GM20431 (cell line): ENCODE measurements around the gene CRYBG3.
"Not testable (repeated sequence)": the region's sequence is repeated elsewhere in the genome, so short reads cannot be mapped to it uniquely, and the experiment has no call there.

Source experiments
- in situ Hi-C: fragments of 300-500 bp; cut with MseI, MboI; formaldehyde crosslinking; loops from one replicate; pipeline ENCODE4 v1.15.0; 2020; ENCODE audit warnings: low sequenced_read_pairs; ENCODE audit not compliant: unreplicated experiment

CRYBG3 gene

GRCh38 chr3:97833184-97833583, 11.4 kb downstream of the CRYBG3 start:
- in situ Hi-C loops = not testable (repeated sequence)

DNA sequence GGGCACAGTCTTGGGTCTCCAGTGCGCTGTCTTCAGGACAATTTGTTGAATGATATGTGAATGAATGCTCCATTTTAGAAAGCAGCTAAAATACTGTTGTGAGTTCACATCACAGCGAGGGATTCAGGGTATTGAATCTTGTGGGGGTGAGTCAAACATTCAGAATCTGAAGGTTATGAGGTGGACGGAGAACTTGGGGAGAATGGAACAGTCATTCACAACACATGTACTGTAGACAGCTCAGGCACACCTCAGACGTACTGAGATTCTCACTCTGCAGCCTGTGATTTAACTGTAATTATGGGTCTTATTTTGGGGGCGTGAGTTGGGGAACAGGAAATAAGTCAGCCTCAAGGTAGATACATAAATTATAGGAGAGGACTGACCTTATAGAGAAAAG, 13.9 kb downstream of the CRYBG3 start:
- in situ Hi-C loops = no loop called here

- in situ Hi-C loops = no loop called here
Observed at GRCh38 chr3:97838393-97838792, 16.6 kb downstream of the CRYBG3 start.

- in situ Hi-C loops = no loop called here
Observed at GRCh38 chr3:97839944-97840343, 18.1 kb downstream of the CRYBG3 start.

DNA sequence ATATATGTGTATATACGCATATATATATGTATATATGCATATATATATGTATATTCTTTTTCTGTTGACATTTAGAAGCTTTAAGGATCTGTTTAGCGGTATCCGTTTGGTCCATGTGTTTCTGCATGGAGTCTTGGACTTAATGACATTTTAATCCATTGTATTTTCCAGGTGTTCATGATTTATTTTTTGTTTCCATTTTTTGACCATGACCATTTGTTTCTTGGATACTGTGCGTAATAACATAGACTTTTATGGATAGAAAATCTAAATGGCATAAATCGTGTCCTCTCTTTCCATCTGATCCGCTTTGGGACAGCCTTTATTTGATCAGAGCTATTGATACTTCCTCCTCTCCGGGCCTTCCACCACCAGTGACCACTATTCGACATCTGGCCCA, 19.5 kb downstream of the CRYBG3 start:
- in situ Hi-C loops = no loop called here

- in situ Hi-C loops = no loop called here
Observed at GRCh38 chr3:97841956-97842355, 20.1 kb downstream of the CRYBG3 start.

DNA sequence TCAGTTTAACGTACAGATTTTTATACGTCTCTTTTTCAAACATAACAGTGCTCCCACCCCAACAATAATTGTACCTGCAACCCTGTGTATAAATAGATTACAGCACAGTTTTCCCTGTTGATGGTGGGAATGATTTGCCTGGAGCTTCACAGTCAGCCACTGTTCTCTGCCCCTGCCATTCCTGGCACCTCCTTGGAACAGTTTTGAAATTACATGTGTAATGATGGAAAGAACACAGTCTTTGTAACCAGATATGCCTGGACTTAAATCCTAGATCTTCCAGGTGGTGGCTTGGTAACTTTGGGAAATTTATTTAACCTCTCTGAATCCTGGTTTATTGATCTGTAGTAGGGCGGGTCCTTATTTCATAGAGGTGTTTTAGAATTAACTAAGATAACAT, 27.0 kb downstream of the CRYBG3 start:
- in situ Hi-C loops = no loop called here

GRCh38 chr3:97857401-97857800, 35.6 kb downstream of the CRYBG3 start:
- in situ Hi-C loops = no loop called here

DNA sequence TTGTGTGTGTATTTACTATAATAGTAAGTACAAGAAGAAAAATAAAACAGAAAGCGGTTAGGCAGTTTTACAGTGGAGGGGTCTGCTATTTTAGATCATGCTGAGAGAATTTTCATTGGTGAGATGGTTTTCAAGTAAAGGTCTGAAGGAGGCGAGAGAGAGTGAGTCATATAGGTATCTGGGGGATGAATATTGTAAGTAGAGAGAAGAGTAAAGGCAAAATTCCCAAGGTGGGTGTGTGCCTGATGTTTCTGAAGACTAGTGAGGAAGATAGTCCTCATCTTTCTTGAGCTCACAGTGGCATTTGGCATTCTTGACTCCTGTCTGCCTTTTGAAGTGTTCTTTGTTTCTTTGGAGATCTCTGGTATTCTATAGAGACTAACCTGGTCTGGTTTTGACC, 38.6 kb downstream of the CRYBG3 start:
- in situ Hi-C loops = no loop called here

DNA sequence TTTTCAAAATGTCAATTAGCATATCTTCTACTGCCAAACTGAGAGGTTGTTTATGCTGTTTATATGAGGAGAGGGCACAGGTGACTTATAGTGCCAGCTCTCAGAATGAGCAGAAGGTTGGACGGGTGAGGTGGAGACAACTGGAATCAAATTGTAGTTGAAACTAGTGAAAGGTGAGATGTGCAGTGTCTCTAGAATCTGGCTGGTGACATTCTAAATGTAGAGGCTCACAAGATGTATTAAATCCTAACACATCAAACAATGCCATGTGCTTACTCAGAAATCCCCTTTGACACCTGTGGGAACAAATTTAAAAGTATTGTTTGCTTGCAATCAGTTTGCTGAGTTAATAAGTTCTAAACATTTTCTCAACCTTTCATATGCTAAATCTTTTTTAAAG, 40.8 kb downstream of the CRYBG3 start:
- in situ Hi-C loops = no loop called here

DNA sequence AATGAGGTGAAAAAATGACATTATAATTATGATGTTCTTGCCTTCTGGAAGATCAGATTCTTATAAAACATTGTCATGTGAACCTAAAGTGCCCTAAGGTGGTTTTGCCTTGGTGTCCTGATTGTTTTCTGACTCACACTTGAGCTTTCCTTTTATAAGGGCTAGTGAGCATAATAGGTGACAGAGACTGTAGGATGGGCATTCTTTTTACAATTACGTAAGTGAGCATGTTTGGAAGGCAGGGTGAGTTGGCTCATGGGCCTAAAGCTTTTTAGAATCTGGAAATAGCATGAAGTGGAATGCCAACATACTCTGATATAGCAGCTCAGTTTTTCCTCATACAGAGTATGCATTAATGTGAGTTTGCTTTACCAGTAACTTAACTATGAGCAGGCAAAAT, 41.2 kb downstream of the CRYBG3 start:
- in situ Hi-C loops = no loop called here

GRCh38 chr3:97863775-97864174, 42.0 kb downstream of the CRYBG3 start:
- in situ Hi-C loops = no loop called here

GRCh38 chr3:97871186-97871585, 49.4 kb downstream of the CRYBG3 start:
- in situ Hi-C loops = no loop called here

DNA sequence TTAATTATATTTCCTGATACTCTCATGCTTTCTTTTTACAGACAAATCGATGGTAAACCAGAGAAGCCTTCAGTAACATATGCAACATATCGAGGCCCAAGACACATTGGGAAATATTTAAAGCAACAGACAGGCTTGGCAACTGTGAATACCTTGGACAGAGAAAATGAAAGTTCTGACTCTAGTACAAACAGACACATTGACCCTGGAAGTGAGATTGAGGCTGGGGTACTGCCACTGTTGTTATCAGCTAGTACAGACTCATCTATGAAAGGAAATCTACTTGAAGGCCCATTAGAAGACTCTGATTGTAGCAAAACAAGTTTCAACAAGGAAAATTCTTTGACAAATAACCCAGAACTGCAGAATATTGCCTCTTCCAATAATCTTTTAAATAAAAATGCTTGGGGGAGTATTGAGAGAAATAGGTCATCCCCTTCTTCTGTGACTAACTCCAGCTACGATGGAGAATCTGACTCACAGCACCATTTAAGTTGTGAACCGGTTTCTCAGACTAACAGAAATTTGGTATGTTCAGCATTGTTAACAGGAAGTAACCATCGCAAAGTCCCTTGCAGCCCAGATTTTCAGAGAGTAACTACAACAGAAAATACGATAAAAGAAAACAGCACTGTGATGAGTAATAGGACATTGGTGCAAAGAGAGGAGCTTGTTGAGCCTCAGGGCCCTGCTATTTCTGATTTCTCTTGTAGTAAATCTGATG, 50.2 kb downstream of the CRYBG3 start:
- in situ Hi-C loops = no loop called here

DNA sequence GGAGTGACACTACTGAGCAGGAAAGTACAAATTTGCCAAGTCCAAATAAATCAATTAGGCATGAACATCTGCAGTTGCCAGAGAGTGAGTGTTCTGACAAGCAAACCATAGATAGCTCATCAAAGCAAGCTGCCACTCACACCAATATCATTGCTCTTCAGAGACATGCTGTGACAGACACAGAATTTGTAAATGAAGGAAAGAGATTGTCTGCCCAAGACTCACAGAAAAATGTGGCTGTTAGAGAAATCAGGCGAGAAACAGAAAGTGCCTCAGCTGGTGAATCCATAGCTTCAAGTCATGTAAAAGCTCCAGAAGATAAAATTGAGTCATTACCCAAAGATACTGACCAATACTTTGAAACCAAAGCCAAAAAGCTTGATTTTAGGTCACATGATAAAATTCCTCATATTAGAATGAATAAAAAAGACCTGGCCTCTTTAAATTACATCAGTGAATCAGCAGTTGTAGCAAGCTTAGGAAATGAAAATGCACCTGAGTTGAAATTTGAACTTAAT, 50.8 kb downstream of the CRYBG3 start:
- in situ Hi-C loops = no loop called here

GRCh38 chr3:97880267-97880666, 58.5 kb downstream of the CRYBG3 start:
- in situ Hi-C loops = no loop called here

GRCh38 chr3:97882975-97883598, 61.3 kb downstream of the CRYBG3 start:
- in situ Hi-C loops = no loop called here

DNA sequence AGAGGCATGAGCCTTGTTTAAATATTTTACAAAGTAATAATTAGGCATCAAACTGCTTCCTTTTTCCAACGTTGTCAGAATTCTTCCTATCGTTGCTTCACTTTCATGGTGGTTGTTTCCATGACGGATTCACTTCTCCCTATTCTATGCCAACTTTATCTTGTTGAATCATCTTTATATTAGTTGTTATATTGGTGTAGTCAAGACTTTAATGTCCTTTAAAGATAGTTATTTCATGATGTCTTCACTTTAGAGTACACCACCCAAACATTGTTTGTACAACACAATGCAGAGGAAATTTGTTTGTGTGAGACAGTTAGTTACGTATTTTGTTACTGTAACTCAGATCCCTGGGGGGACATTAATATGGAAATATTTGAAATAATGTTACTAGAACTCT, 61.9 kb downstream of the CRYBG3 start:
- in situ Hi-C loops = no loop called here

DNA sequence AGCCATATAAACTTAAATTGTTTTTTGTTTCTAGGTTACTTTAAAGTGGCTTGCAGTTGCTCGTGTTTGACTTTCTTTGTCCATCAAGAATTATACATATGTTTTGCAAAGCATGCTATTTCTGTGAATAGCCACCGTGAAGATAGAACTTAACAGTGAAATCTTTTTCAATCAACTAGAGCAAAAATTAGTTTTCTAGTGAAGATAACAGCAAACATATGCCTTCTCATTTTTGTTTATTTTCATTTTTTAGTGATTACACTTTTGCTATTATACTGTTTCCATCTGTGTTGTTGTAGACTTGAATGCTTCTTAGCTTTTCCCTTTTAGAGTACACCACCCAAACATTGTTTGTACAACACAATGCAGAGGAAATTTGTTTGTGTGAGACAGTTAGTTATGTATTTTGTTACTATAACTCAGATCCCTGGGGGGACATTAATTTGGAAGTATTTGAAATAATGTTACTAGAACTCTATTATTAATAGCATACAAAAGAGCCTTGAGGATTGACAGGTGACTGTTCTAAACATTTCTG, 62.8 kb downstream of the CRYBG3 start:
- in situ Hi-C loops = no loop called here

- in situ Hi-C loops = no loop called here
Observed at GRCh38 chr3:97885931-97886824, 64.4 kb downstream of the CRYBG3 start.

GRCh38 chr3:97889814-97890213, 68.0 kb downstream of the CRYBG3 start:
- in situ Hi-C loops = no loop called here
